Effector memory CD4-positive, alpha-beta T cell (primary cell): Measurements from ENCODE around the gene HCN4.

Experiments used
- DNase-seq, 3 donors: peaks; one replicate each; pipeline ENCODE4 v3.0.0-alpha.2; 2020
- H3K27ac ChIP-seq: 2 replicates; pipeline ENCODE4 v1.7.0; 2013; ENCODE audit warnings: mild to moderate bottlenecking, low read length, moderate library complexity; ENCODE audit not compliant: insufficient read depth, poor library complexity, severe bottlenecking
- H3K27me3 ChIP-seq: replicated peaks from 2 replicates; pipeline ENCODE4 v1.7.0; 2013; ENCODE audit warnings: mild to moderate bottlenecking, low read length; ENCODE audit not compliant: insufficient read depth, control insufficient read depth, poor library complexity, severe bottlenecking
- H3K36me3 ChIP-seq: 2 replicates; pipeline ENCODE4 v1.7.0; 2013; ENCODE audit warnings: mild to moderate bottlenecking, low read length, moderate library complexity; ENCODE audit not compliant: control insufficient read depth, insufficient read depth
- H3K4me1 ChIP-seq: 2 replicates; pipeline ENCODE4 v1.7.0; 2013; ENCODE audit warnings: low read length, mild to moderate bottlenecking; ENCODE audit not compliant: control insufficient read depth, insufficient read depth, poor library complexity, severe bottlenecking
- H3K4me3 ChIP-seq: 2 replicates; pipeline ENCODE4 v1.7.0; 2013; ENCODE audit warnings: low read length, low read depth, mild to moderate bottlenecking; ENCODE audit not compliant: insufficient read depth, poor library complexity, severe bottlenecking
- H3K9me3 ChIP-seq: 2 replicates; pipeline ENCODE4 v1.7.0; 2013; ENCODE audit warnings: mild to moderate bottlenecking, low read length, moderate library complexity; ENCODE audit not compliant: control insufficient read depth

The HCN4 gene

GRCh38 chr15:73382115-73382514, 13.4 kb upstream of the HCN4 start:
- no peak overlapping the region for H3K27ac ChIP-seq
- no peaks in the 10 kb centered on the region for H3K27me3 ChIP-seq
- no peaks in the 10 kb centered on the region for H3K4me1 ChIP-seq
- H3K4me3 ChIP-seq: no peak overlapping the region
- no peaks in the 10 kb centered on the region for H3K9me3 ChIP-seq
- no peaks in the 10 kb centered on the region for H3K36me3 ChIP-seq
- DNase-seq: no peak

GRCh38 chr15:73380661-73381060, 11.9 kb upstream of the HCN4 start:
- Histone ChIP-seq H3K36me3 (no peaks in the 10 kb centered on the region), H3K4me3 (no peak overlapping the region), H3K27me3 (no peaks in the 10 kb centered on the region), H3K9me3 (no peaks in the 10 kb centered on the region), H3K27ac (no peak overlapping the region), H3K4me1 (no peaks in the 10 kb centered on the region)
- no peak for DNase-seq

GRCh38 chr15:73378089-73378488, 9.3 kb upstream of the HCN4 start:
- no peaks in the 10 kb centered on the region for H3K9me3 ChIP-seq
- no peak overlapping the region for H3K4me3 ChIP-seq
- no peak for DNase-seq
- no peaks in the 10 kb centered on the region for H3K27me3 ChIP-seq
- no peak overlapping the region for H3K27ac ChIP-seq
- H3K4me1 ChIP-seq: no peaks in the 10 kb centered on the region
- no peaks in the 10 kb centered on the region for H3K36me3 ChIP-seq

- no peaks in the 10 kb centered on the region for H3K36me3 ChIP-seq
- H3K4me1 ChIP-seq: no peaks in the 10 kb centered on the region
- H3K27me3 ChIP-seq: no peaks in the 10 kb centered on the region
- H3K27ac ChIP-seq: no peak overlapping the region
- no peak for DNase-seq
- H3K9me3 ChIP-seq: no peaks in the 10 kb centered on the region
- no peak overlapping the region for H3K4me3 ChIP-seq
Observed at GRCh38 chr15:73375755-73376305, 7.1 kb upstream of the HCN4 start.

GRCh38 chr15:73375012-73375411, 6.3 kb upstream of the HCN4 start:
- peaks cover 4% of the 10 kb centered on the region for H3K27me3 ChIP-seq
- DNase-seq: no peak
- no peaks in the 10 kb centered on the region for H3K9me3 ChIP-seq

GRCh38 chr15:73374604-73375003, 5.8 kb upstream of the HCN4 start:
- DNase-seq: no peak
- Histone ChIP-seq H3K36me3 (no peaks in the 10 kb centered on the region), H3K9me3 (no peaks in the 10 kb centered on the region), H3K27me3 (peaks cover 8% of the 10 kb centered on the region), H3K27ac (no peak overlapping the region), H3K4me1 (no peaks in the 10 kb centered on the region), H3K4me3 (no peak overlapping the region)

More at GRCh38 chr15:73375012-73375411, 6.3 kb upstream of the HCN4 start:
- H3K36me3 ChIP-seq: no peaks in the 10 kb centered on the region
- H3K27ac ChIP-seq: no peak overlapping the region
- no peaks in the 10 kb centered on the region for H3K4me1 ChIP-seq
- H3K4me3 ChIP-seq: no peak overlapping the region

GRCh38 chr15:73373221-73373620, 4.5 kb upstream of the HCN4 start:
- Histone ChIP-seq H3K4me3 (no peak overlapping the region), H3K36me3 (no peaks in the 10 kb centered on the region), H3K9me3 (no peaks in the 10 kb centered on the region), H3K27me3 (peaks cover 14% of the 10 kb centered on the region), H3K27ac (no peak overlapping the region), H3K4me1 (no peaks in the 10 kb centered on the region)
- no peak for DNase-seq

- Histone ChIP-seq H3K36me3 (no peaks in the 10 kb centered on the region), H3K4me1 (no peaks in the 10 kb centered on the region), H3K27ac (no peak overlapping the region), H3K27me3 (peaks cover 14% of the 10 kb centered on the region), H3K9me3 (no peaks in the 10 kb centered on the region), H3K4me3 (no peak overlapping the region)
- DNase-seq: no peak
Observed at GRCh38 chr15:73371812-73372211, 3.1 kb upstream of the HCN4 start.

- no peaks in the 10 kb centered on the region for H3K9me3 ChIP-seq
- H3K4me3 ChIP-seq: no peak overlapping the region
- peaks cover 14% of the 10 kb centered on the region for H3K27me3 ChIP-seq
- H3K4me1 ChIP-seq: no peaks in the 10 kb centered on the region
- H3K36me3 ChIP-seq: no peaks in the 10 kb centered on the region
- no peak overlapping the region for H3K27ac ChIP-seq
- DNase-seq: no peak
Observed at GRCh38 chr15:73370151-73370550, 1.4 kb upstream of the HCN4 start.

GRCh38 chr15:73369154-73369694, 466 bp upstream of the HCN4 start:
- H3K4me3 ChIP-seq: no peak overlapping the region
- peaks cover 14% of the 10 kb centered on the region for H3K27me3 ChIP-seq
- no peak for DNase-seq

More at GRCh38 chr15:73369154-73369694, 466 bp upstream of the HCN4 start:
- no peaks in the 10 kb centered on the region for H3K36me3 ChIP-seq
- H3K27ac ChIP-seq: no peak overlapping the region
- H3K9me3 ChIP-seq: no peaks in the 10 kb centered on the region
- no peaks in the 10 kb centered on the region for H3K4me1 ChIP-seq
